Fibroblast of skin of left quadriceps (primary cell): Measurements from ENCODE around the gene ENC1.
A peak's percentile ranks its signal among the peaks of the same experiment; 100 is the strongest.

ENCODE experiments used
- DNase-seq, 2 experiments: peaks; one replicate each; pipeline ENCODE4 v3.0.0-alpha.2; 2013; ENCODE audit warnings: low read depth in 2 of 2

The ENC1 gene

GRCh38 chr5:74608736-74609601 is 31.6 kb downstream of the ENC1 start:
- DNase-seq, result no peak

- DNase-seq, result no peak
Observed at GRCh38 chr5:74605759-74606158, 34.8 kb downstream of the ENC1 start.

- no peak for DNase-seq
Observed at GRCh38 chr5:74603376-74603775, 37.2 kb downstream of the ENC1 start.

DNA sequence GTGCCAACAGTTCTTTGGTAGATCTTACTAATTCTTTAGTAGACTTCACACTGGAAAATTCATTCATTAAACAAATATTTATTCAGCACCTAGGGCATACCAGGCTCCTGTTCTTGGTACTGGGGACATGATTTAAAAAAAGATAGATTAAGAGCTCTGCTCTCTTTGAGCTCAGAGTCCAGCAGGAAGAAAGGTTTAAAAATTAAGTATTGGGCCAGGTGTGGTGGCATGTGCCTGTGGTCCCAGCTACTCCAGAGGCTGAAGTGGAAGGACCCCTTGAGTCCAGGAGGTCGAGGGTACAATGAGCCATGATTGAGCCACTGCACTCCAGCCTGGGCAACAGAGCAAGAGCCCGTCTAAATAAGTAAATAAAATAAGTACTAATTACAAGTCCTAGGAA is 41.4 kb downstream of the ENC1 start:
- no peak for DNase-seq

- no peak for DNase-seq
Observed at GRCh38 chr5:74598731-74599130, 41.8 kb downstream of the ENC1 start.

DNA sequence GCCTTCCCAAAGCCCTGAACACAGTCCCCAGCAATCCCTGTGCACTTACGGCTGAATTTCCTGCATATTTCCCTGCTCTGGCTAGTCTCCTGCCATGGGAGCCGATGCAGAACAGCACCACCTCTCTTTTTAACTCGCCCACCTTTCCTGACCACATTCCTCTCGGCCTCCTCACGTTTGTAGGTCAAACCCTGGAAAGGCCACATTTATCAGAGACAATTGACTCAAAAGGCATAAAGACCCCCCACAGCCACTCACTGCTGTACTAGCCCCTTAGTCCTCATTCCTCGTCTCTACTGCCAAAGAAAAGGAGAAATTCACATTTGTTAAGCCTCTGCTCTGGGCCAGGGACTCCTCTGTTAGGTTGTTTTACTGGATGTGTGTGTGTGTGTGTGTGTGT is 43.6 kb downstream of the ENC1 start:
- no peak for DNase-seq

GRCh38 chr5:74595143-74595925 is 45.2 kb downstream of the ENC1 start:
- DNase-seq, result peak in 1 of 2 experiments; percentile 23

DNA sequence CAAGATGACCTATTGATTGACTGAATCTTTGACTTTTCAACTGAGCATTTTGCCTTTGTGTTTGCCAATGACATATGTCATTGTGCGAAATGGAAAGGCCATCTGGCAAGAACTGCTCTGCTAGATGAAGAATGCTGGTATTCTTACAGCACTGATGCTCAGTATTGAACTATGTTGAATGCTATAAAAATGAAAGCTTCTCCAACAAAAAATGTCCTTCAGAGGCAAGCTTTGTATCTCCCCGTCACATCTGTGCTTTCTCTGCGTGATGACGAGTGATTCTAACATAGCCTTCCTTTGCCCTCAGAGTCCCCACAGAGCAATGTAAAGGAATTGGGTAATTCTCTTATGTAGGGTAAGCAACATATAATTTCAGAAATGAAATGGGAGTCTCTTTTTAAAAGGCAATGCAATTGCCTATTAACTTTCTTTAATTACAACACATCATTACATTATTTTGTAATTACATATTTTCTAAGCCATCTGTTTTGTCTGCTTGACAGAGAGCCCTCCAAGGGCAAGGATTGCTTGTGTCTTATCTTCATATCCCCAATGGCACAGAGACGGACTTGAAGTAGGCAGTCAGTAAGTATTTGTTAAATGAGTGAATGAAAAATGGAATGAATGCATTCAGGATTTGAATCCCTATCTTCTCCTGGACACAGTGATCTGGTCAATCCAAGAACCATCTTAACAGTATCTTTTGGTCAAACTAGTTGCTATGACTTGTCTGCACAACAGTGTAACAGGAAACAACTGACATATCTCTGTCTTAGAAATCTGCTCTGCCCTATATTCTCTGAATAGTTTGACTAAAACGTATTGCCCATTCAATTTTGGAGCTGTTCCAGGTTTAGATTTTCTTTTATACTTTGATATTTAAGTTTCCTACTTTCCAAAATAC is 46.1 kb downstream of the ENC1 start:
- no peak for DNase-seq

DNA sequence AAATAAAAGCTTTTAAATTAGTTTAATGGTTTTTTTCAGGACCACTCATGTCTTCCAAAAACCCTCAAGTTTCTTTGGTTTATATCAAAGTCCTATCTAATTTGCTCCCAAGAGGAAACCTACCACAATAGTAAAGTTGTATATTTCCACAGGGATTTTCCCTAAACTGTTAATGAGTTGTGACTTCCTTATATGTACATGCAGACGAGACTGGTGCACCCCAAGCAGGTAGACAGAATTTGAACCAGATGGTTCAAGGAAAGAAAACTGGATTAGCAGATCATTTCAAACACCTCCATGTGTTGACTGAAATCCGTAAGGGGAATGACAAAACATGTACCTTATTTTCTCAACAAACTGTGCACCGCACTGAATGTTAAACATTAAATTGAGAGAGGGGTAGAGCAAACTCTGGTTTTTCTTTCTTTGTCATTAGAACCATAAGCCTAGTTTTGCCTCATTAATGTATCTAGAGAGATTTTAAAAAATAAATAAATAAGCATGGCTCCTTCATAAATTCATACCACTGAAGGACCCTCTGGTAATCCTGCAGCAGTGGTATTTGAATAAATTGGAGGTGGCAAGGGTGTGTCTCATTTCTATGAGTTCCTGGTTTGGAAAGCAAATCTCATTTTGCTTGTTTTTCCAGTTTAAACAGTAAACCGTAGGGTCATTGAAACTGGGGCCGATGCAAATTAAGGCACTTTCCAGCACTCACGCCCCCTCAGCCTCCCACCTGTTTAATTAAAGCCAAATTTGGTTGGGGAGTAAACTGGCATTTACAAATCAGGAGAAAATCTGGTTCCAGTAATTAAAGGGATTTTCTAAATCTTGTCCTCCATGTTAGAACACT is 51.1 kb downstream of the ENC1 start:
- no peak for DNase-seq

GRCh38 chr5:74588415-74588814 is 52.1 kb downstream of the ENC1 start:
- DNase-seq, result no peak

- DNase-seq, result no peak
Observed at GRCh38 chr5:74587890-74588289, 52.6 kb downstream of the ENC1 start.

DNA sequence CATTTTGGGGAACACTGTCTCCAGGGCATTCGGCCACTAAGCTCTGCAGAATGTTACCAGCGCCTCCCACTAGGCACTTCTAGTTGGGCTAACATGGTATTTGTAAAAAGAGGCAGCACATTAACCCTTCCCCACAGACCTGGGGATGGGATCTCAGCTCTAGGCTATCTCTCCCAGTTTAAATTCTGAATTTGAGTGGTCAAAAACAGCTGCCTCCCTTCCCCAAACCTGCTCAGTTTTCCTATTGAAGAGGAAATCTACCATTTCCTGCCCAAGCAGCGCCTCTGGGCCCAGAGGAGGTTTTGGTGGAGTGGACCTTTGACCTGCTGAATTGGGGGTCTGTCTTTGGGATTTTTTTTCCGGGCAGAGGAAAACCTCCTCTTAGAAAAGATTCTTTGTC is 53.2 kb downstream of the ENC1 start:
- DNase-seq, result no peak

DNA sequence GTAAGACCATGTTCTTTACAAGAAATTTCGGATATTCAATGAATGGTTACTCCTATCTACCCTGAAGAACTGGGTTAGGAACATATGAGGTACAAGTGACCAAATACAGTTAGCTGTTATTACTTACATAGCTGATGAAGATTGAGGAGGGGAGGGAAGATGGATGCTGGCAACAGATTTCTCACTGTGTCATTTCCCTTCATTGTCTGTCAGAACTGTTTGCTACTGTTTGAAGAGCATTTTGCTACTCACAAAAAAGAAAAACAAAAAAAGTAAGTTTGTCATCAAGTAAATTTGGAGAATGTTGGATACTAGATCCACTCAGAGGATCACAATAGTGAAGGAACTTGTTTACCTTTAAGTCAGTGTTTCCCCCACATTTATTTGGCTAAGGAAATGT is 53.7 kb downstream of the ENC1 start:
- no peak for DNase-seq

GRCh38 chr5:74582853-74583252 is 57.7 kb downstream of the ENC1 start:
- no peak for DNase-seq

- no peak for DNase-seq
Observed at GRCh38 chr5:74581988-74582365, 58.6 kb downstream of the ENC1 start.

DNA sequence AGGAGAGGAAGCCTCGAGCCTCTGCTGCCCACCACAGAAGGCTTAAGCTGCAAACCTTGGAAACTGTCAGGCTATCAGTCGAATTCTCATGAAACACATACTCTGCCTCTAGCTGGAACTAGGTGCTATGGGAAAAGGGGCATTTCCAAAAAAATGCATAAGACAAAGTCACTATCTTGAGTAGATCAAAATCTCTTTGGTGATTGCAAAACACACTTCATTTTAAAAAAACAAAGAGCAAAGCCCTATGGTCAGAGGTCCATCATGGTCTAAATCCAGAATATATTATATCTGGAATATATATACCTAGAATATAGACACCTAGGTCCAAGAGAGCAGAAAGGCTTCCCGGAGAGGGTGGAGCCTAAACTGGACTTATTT is 59.8 kb downstream of the ENC1 start:
- no peak for DNase-seq

GRCh38 chr5:74579215-74579614 is 61.3 kb downstream of the ENC1 start:
- no peak for DNase-seq

DNA sequence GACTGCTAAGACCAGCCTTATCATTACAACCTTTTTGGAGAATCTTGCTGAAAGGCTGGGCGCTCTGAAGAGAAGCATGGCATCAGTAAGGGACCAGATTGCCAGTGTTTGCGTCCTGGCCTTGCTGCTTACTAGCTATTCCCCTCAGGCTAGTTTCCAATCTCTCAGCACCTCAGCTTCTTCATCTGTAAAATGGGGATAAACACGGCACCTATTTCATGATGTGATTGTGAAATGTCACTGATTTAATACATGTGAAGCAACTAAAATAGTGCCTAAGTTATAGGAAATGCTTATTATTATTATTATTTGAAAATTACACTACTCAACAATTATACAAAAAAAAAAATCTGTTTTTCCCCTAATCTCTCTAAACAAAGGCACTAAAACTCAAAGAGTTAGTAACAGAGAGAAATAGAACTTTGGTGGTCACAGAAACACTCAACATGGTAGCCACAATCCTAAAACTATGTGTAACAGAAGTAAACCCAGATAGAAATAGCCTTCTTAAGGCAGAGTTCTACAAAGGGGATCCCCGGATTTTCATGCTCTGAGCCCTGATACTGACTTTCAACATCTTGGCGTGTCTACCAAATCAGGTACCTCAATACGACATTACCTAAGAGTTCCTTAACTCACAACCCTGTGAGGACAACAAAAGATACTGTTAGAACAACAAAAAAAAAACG is 62.0 kb downstream of the ENC1 start:
- no peak for DNase-seq
